NCI-H345 treated with DMSO at 0.1 percent for 48 hours (cell line): ENCODE measurements around the gene SAMSN1.

Experiments
- DNase-seq: peaks from one replicate; lab custom pipeline; 2025; ENCODE audit not compliant: unreplicated experiment; lab: John Stamatoyannopoulos, UW

SAMSN1 gene

DNA sequence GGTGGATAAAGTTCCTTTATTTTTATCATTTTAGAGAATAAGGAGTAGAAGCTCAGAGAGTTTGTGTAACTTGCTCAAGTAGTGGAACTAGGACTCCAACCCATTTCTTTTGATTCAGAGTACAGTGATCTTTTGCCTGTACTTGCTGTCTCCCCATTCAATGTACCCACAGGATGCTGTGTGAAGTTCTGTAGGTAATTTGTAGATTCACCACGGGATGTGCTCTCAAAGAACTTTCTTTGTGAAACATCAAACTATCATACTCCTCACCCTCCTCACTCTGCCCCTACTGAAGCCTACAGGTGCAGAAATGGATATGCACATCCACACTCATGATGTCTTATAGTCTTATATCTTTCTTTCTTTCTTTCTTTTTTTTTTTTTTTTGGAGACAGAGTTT, 97.3 kb downstream of the SAMSN1 start:
- DNase-seq = no peak

GRCh38 chr21:14438211-14438610, 107.9 kb downstream of the SAMSN1 start:
- DNase-seq = no peak

- DNase-seq = no peak
These were observed 110.7 kb downstream of the SAMSN1 start for GRCh38 chr21:14435423-14435822.
